Heart left ventricle (tissue), 16 donors: ENCODE data around the gene TSHZ1. TPM values are rescaled to one million over a fixed set of nuclear protein-coding genes. Genes with fewer than 3 reads are reported as not detected.
A peak's percentile ranks its signal among the peaks of the same experiment; 100 is the strongest.

Experiments used
- ATAC-seq, 4 donors: fragments of 200-7000 bp; cut with Tn5 transposase; one replicate each; pipeline ENCODE4 v1.9.1; 2020 to 2022; ENCODE audit warnings: moderate library complexity in 4 of 4, mild to moderate bottlenecking in 3 of 4, moderate number of reproducible peaks in 1 of 4
- DNase-seq, 5 donors: peaks; one replicate each; pipeline ENCODE4 v3.0.0-alpha.2; 2020
- H3K27ac ChIP-seq, 12 donors: fragments of 200-600 bp; sonication (generic) in 4 of 12; one replicate each; pipeline versions ENCODE4 v1.5.0 to v1.8.0; 2016 to 2022; ENCODE audit warnings: mild to moderate bottlenecking in 2 of 12
- H3K27me3 ChIP-seq, 9 donors: fragments of 200-600 bp; sonication (generic) in 2 of 9; one replicate each; pipeline versions ENCODE4 v1.5.1 to v1.8.0; 2016 to 2022; ENCODE audit warnings: mild to moderate bottlenecking in 3 of 9
- H3K36me3 ChIP-seq, 9 donors: fragments of 200-600 bp; sonication (generic) in 2 of 9; one replicate each; pipeline versions ENCODE4 v1.5.0 to v1.8.0; 2018 to 2022; ENCODE audit warnings: mild to moderate bottlenecking in 2 of 9
- H3K4me1 ChIP-seq, 12 donors: fragments of 200-600 bp; sonication (generic) in 4 of 12; one replicate each; pipeline versions ENCODE4 v1.5.0 to v1.8.0; 2016 to 2022; ENCODE audit warnings: mild to moderate bottlenecking in 3 of 12
- H3K4me3 ChIP-seq, 12 donors: fragments of 200-600 bp; sonication (generic) in 4 of 12; one replicate each; pipeline versions ENCODE4 v1.5.0 to v1.8.0; 2017 to 2022; ENCODE audit warnings: mild to moderate bottlenecking in 9 of 12, moderate library complexity in 4 of 12
- H3K9me3 ChIP-seq, 12 donors: fragments of 200-600 bp; sonication (generic) in 4 of 12; one replicate each; pipeline versions ENCODE4 v1.5.0 to v1.8.0; 2016 to 2022; ENCODE audit warnings: mild to moderate bottlenecking in 1 of 12
- CTCF ChIP-seq, 12 donors: fragments of 200-600 bp; sonication (generic) in 4 of 12; IDR thresholded peaks; one replicate each; pipeline versions ENCODE4 v1.5.0 to v1.8.0; 2018 to 2022; ENCODE audit warnings: antibody characterized with exemption in 12 of 12, mild to moderate bottlenecking in 5 of 12
- POLR2A ChIP-seq, 2 donors: fragments of 450-650 bp; IDR thresholded peaks; one replicate each; pipeline ENCODE4 v1.6.1; 2017; ENCODE audit warnings: antibody characterized with exemption in 2 of 2, mild to moderate bottlenecking in 2 of 2, moderate library complexity in 2 of 2
- WGBS, 4 donors: extraction: QIAGEN DNeasy Blood & Tissue Kit in 2 of 4; methylation state at CpG; one replicate each; pipeline versions ENCODE4 v1.1.5 to v1.1.7; 2013 to 2018; 5-methylcytosine and 5-hydroxymethylcytosine counted together
- intact Hi-C, 10 donors: fragments of 100-400 bp; cut with DNase I; formaldehyde crosslinking; loops; one replicate each; pipeline versions ENCODE4 v1.11.1 to v1.14.2; 2022
- polyA plus RNA-seq, 2 donors: library from polyadenylated mRNA; stranded (reverse); fragments of 200-250 nt; gene quantifications; one replicate each; pipeline ENCODE4 v1.2.3, GENCODE V29; 2013
- total RNA-seq, 9 donors: library from RNA; depleted of rRNA in 2 of 9; stranded (reverse); fragments of >200 nt in 2 of 9; fragmentation: NEBNext Ultra II Directional in 3 of 9; extraction: Animal tissue kit (Norgen Biotek cat#: 25700) in 3 of 9; gene quantifications; one replicate each; pipeline versions ENCODE4 v1.1.0 to v1.2.4, GENCODE V29; 2016 to 2023
- donor health status: ischemic (EF 13 %, LVEDD 7.1; RV severe dilation, severe dysfunction).
- donor health status: healthy with polysubstance abuse.
- donor health status: DM: no; HTN: yes; CAD: no.
- donor health status: DM: no; HTN: no; CAD: no.
- donor health status: ischemic (EF 25% LVEDD 6.9; RV normal size, moderate dysfunction).
- donor health status: ischemic (EF 25% LVEDD 5.7; RV mildly dilated, moderate dysfunction).
- donor health status: healthy.
- donor health status: DM: yes; HTN: yes; CAD: no.
- donor health status: ischemic (EF 35%, LVEDD 5.7; RV mildly dilated, moderate dysfunction).
- donor health status: nonischemic (EF 11% LVEDD 7.7; RV severe dilation, severe dysfunction).
- donor health status: DM: yes; HTN: yes; CAD: no.
- donor health status: PGD.
- donor health status: ischemic (EF 29% LVEDD 5.4; RV normal size, mild dysfunction).
- donor health status: nonischemic (EF 23%, LVEDD 6.1; RV moderate dilation, normal function).

TSHZ1 gene
- total and polyA plus RNA-seq, 11 donors = 7.5 to 27.9 (median 19.2) TPM

GRCh38 chr18:75227535-75228296 lies 17.1 kb downstream of the TSHZ1 start:
- Histone ChIP-seq H3K4me1 (peaks cover 0 to 66% (median 47%) of the 10 kb centered on the region in 12 donors), H3K27ac (peak overlapping the region in 10 of 12 donors; percentile 13 to 60 (median 50)), H3K4me3 (peak overlapping the region in 8 of 12 donors; percentile 13 to 46 (median 35)), H3K36me3 (peaks cover 0 to 3% (median 0%) of the 10 kb centered on the region in 9 donors), H3K9me3 (no peaks in the 10 kb centered on the region), H3K27me3 (no peaks in the 10 kb centered on the region)
- TF ChIP-seq CTCF (IDR thresholded peaks at IDR 0.05) (no peak), POLR2A (IDR thresholded peaks at IDR 0.05) (no peak)
- 29 to 36% (median 31%) methylated on average over 11 of the region's 11 CpGs for WGBS, 4 donors
- DNase-seq (no peak), ATAC-seq (peak; percentile 30 to 56 (median 43))
- intact Hi-C loops = loop anchor here in 1 of 10 donors (1.0 kb wide), 1 partner anchor 14 kb away; no protein-coding TSS in a partner anchor

GRCh38 chr18:75228967-75229366 lies 18.4 kb downstream of the TSHZ1 start:
- Histone ChIP-seq H3K27me3 (no peaks in the 10 kb centered on the region), H3K27ac (peak overlapping the region in 1 of 12 donors; percentile 12), H3K4me3 (no peak overlapping the region), H3K4me1 (peaks cover 0 to 55% (median 44%) of the 10 kb centered on the region in 12 donors), H3K9me3 (no peaks in the 10 kb centered on the region), H3K36me3 (peaks cover 0 to 3% (median 0%) of the 10 kb centered on the region in 9 donors)
- ATAC-seq (peak in 1 of 4 donors; percentile 22), DNase-seq (no peak)
- intact Hi-C loops = no loop called here
- TF ChIP-seq POLR2A (IDR thresholded peaks at IDR 0.05) = no peak
- no peak for TF ChIP-seq CTCF (IDR thresholded peaks at IDR 0.05)
- WGBS, 4 donors = 85 to 92% (median 89%) methylated on average over 9 of the region's 9 CpGs

GRCh38 chr18:75229437-75229836 lies 18.8 kb downstream of the TSHZ1 start:
- no peaks in the 10 kb centered on the region for H3K27me3 ChIP-seq
- peaks cover 0 to 3% (median 0%) of the 10 kb centered on the region in 9 donors for H3K36me3 ChIP-seq
- H3K9me3 ChIP-seq = no peaks in the 10 kb centered on the region
- no peak overlapping the region for H3K4me3 ChIP-seq
- TF ChIP-seq POLR2A (IDR thresholded peaks at IDR 0.05) (no peak), CTCF (IDR thresholded peaks at IDR 0.05) (no peak)
- ATAC-seq = no peak
- 89 to 97% (median 94%) methylated on average over 8 of the region's 8 CpGs for WGBS, 4 donors
- peak overlapping the region in 5 of 12 donors; percentile 28 to 77 (median 52) for H3K27ac ChIP-seq
- H3K4me1 ChIP-seq = peaks cover 0 to 54% (median 44%) of the 10 kb centered on the region in 12 donors
- no peak for DNase-seq
- intact Hi-C loops = no loop called here
